ENCODE results near the gene TNFRSF18. TPM values are rescaled to one million over a fixed set of nuclear protein-coding genes. Genes with fewer than 3 reads are reported as not detected.

TNFRSF18 gene
- total and polyA plus RNA-seq, 4 donors, result 0.17 to 0.24 (median 0.19) TPM; not detected in 1

GRCh38 chr1:1202831-1203560 is 3.4 kb downstream of the TNFRSF18 start:
- peaks cover 0 to 9% (median 4%) of the 10 kb centered on the region in 4 donors for H3K4me1 ChIP-seq (ENCODE audit: control insufficient read depth in 4 of 4, insufficient read depth in 4 of 4, low read length in 3 of 4)
- H3K27me3 ChIP-seq (ENCODE audit: control insufficient read depth in 4 of 4, insufficient read depth in 4 of 4, low read length in 3 of 4), result peaks cover 0 to 8% (median 0%) of the 10 kb centered on the region in 4 donors
- H3K9ac ChIP-seq (ENCODE audit: low read depth in 1 of 2, low read length in 2 of 2), result no peak overlapping the region
- H3K9me3 ChIP-seq (ENCODE audit: control insufficient read depth in 4 of 4, low read length in 3 of 4), result no peaks in the 10 kb centered on the region
- DNase-seq (ENCODE audit: low spot score), result no peak
- TF ChIP-seq NR2F2 (IDR thresholded peaks at IDR 0.05), result no peak
- no peak for TF ChIP-seq FOXA1 (IDR thresholded peaks at IDR 0.05)
- TF ChIP-seq JUND (IDR thresholded peaks at IDR 0.05), result no peak
- no peak for TF ChIP-seq HNF4A (conservative IDR thresholded peaks at IDR 0.05)
- TF ChIP-seq MAX (IDR thresholded peaks at IDR 0.05), result no peak
- TF ChIP-seq HNF4G (IDR thresholded peaks at IDR 0.05), result no peak
- TF ChIP-seq TAF1 (conservative IDR thresholded peaks at IDR 0.05), result no peak
- TF ChIP-seq FOXA2 (IDR thresholded peaks at IDR 0.05), result no peak
- TF ChIP-seq ATF3 (IDR thresholded peaks at IDR 0.05), result no peak
- TF ChIP-seq CTCF (IDR thresholded peaks at IDR 0.05; ENCODE audit: low read depth, low read length, missing input control), result no peak
- H3K4me3 ChIP-seq (ENCODE audit: low read depth in 1 of 3, low read length in 3 of 3), result no peak overlapping the region
- WGBS, result 59% methylated on average over 27 of the region's 27 CpGs
- no peaks in the 10 kb centered on the region for H3K36me3 ChIP-seq (ENCODE audit: control insufficient read depth in 4 of 4, insufficient read depth in 3 of 4, low read depth in 1 of 4, low read length in 3 of 4)
- no peak overlapping the region for H3K27ac ChIP-seq (ENCODE audit: low read depth in 1 of 2, low read length in 2 of 2)

- no peak overlapping the region for H3K27ac ChIP-seq (ENCODE audit: low read depth in 1 of 2, low read length in 2 of 2)
- no peak for DNase-seq (ENCODE audit: low spot score)
- peaks cover 0 to 9% (median 0%) of the 10 kb centered on the region in 4 donors for H3K4me1 ChIP-seq (ENCODE audit: control insufficient read depth in 4 of 4, insufficient read depth in 4 of 4, low read length in 3 of 4)
- no peaks in the 10 kb centered on the region for H3K9me3 ChIP-seq (ENCODE audit: control insufficient read depth in 4 of 4, low read length in 3 of 4)
- H3K36me3 ChIP-seq (ENCODE audit: control insufficient read depth in 4 of 4, insufficient read depth in 3 of 4, low read depth in 1 of 4, low read length in 3 of 4), result no peaks in the 10 kb centered on the region
- no peak overlapping the region for H3K9ac ChIP-seq (ENCODE audit: low read depth in 1 of 2, low read length in 2 of 2)
- H3K4me3 ChIP-seq (ENCODE audit: low read depth in 1 of 3, low read length in 3 of 3), result peak overlapping the region in 1 of 3 donors; percentile 48
- TF ChIP-seq HNF4A (conservative IDR thresholded peaks at IDR 0.05), result no peak
- no peak for TF ChIP-seq SP1 (IDR thresholded peaks at IDR 0.05)
- TF ChIP-seq NR2F2 (IDR thresholded peaks at IDR 0.05), result no peak
- no peak for TF ChIP-seq YY1 (IDR thresholded peaks at IDR 0.05)
- no peak for TF ChIP-seq JUND (IDR thresholded peaks at IDR 0.05)
- TF ChIP-seq EGR1 (IDR thresholded peaks at IDR 0.05; ENCODE audit: low read depth in 2 of 2), result no peak
- no peak for TF ChIP-seq REST (IDR thresholded peaks at IDR 0.05)
- 3% methylated on average over 109 of the region's 109 CpGs for WGBS
- H3K27me3 ChIP-seq (ENCODE audit: control insufficient read depth in 4 of 4, insufficient read depth in 4 of 4, low read length in 3 of 4), result peaks cover 0 to 5% (median 0%) of the 10 kb centered on the region in 4 donors
Observed at GRCh38 chr1:1200876-1201810, 5.2 kb downstream of the TNFRSF18 start.
